HG02973 (cell line): ENCODE measurements around the gene PRKD3.

Experiments
- ATAC-seq: cut with Tn5 transposase; IDR thresholded peaks from one replicate; pipeline ENCODE4 v1.9.1; 2021; ENCODE audit warnings: moderate library complexity; ENCODE audit not compliant: unreplicated experiment

The PRKD3 gene

GRCh38 chr2:37324786-37325624, at the start of gene PRKD3:
PRKD3 (minus strand) TSS chr2:37324833; CDS start chr2:37316524, 8,309 bp downstream.
- peak; percentile 63 for ATAC-seq

GRCh38 chr2:37372000-37372399, 47.4 kb upstream of the PRKD3 start:
- no peak for ATAC-seq

- no peak for ATAC-seq
Observed at GRCh38 chr2:37370666-37371065, 46.0 kb upstream of the PRKD3 start.

DNA sequence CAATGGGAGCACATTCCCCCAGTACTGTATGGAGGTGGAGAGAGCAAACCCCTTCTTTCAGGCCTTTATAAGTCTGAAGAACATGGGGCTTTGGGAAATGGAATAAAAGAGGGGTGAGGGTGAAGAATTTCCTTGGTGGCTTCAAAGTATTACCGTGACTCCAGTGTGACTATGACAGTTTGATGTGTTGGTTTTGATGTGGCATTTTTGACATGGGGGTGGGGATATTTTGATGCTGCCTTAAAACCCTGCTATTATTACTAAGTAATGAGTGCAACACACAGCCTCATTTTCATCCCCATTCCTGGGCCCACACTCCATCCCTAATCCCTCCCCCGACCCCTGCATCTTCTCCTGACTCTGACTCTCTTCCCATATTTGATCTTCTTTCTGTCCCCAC, 43.4 kb upstream of the PRKD3 start:
- no peak for ATAC-seq

DNA sequence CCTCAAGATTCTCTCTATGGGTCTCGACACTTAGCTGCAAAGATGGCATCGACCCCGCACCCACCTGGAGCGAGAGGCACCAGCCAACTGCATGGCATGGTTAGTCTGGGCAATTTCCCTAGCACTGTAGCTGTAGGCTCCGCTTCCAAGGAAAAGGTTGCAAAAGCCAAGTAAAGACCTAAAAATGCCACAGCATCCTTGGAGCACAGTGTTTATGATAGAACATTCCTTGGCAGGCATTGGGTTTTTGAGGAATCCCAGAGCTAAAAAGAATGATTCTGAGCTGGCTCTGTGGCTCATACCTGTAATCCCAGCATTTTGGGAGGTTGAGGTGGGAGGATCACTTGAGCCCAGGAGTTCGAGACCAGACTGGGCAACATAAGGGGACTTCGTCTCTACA, 42.7 kb upstream of the PRKD3 start:
- ATAC-seq, result no peak

DNA sequence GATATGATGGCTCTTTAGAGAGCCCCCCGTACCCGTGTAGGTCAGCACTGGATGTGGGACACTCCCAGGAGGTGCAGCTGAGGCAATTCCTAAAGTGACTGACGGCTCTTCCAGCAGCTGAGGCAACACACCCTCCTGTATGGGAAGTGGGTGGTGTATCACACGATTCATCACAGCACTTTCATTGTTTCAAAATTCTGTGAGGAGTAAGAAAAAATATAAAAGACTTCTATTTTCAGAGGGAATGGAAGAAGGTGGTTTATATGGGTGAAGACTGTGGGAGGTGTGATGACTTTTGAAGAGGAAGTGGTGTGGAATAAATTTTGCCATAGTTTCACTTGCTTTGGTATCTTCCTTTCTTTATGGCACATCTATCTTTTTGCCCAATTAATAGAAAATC, 42.1 kb upstream of the PRKD3 start:
- no peak for ATAC-seq

DNA sequence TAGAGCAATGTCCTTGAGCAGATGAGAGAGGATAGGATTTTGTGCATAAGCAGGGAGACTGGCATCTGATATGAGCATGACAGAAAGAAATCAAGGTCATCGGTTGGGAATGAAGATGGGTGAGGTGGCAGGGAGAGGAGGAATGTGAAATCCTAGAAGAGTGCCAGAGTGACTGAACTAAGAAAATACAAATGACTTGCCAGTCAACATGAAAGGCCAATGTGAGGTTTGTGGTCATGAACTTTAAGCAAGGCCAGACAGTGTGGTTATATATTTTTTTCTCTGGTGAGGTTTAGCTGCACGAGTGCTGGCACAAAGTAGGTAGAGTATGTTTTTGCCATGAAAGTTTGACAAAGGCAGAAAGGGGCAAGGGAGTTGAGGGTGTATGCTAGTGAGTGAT, 41.0 kb upstream of the PRKD3 start:
- ATAC-seq, result no peak

GRCh38 chr2:37364351-37364750, 39.7 kb upstream of the PRKD3 start:
- ATAC-seq, result no peak

DNA sequence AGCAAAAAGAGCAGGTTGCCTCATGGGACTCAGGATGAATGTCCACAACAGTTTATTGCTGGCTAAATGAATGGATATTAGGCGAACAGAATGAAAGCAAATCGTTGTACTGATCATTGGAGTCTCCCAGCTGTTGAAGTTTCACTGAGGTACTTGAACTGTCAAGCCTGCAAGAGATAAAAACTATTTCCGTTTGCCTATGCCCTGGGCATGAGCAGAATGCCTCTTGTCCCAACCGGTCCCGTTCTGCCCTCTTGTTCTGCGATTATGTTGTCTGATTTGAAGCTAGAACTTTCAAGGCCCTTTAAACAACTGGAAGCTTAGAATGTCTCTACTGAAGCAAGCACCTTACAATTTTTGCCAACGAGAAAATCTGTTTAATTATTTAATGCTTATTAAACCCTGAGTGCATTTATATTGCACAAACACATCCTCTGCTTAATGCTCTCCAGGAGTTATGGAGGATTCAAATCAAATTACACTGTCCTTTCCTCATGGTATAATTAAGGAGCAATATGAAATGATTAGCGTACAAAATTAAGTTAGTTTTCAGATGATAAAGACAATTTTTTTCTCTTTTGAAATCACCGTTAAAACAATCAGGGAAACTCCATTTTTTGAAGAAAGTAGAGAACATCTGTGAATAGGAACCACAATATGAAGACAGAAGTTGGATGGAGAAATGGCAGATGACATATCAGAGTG, 37.5 kb upstream of the PRKD3 start:
- ATAC-seq, result no peak

GRCh38 chr2:37361216-37361815, 36.7 kb upstream of the PRKD3 start:
- no peak for ATAC-seq

DNA sequence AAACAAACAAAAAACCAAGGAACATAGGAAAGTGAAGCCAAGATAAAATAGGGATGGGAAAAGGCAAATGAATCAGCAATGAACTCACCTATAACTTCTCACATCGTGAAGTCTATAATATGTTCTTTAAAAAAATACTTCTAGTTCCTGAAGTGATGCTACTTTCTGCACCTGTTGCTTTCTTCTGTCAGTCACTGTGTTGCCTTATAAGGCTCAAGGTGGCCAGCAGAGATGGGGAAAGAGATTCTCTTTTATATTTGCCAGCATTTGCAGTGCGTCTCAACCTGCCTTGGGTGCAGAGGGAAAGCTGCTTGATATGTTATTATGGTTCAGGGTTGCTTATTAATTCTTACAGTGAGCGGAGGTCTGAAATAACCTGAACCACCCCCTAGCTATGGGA, 33.8 kb upstream of the PRKD3 start:
- ATAC-seq, result no peak

DNA sequence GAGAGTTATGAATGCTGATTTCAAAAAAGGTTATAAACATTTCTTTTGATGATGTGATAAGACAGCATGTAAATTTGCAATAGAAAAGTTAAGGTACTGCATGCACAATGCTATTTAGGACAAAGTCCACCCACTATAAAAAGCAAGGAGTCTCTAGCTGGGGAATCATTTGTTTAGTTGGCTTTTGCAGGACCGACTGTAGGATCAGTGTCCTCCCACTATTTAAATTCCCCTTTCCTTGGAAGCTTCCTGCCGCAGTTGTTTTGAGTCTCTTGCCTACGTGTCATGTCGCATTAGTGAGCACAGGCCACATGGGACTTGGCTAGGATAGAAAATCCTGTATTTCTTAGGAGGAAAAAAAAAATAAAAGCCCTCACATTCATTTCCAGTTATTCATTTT, 32.9 kb upstream of the PRKD3 start:
- ATAC-seq, result no peak

GRCh38 chr2:37357069-37357468, 32.4 kb upstream of the PRKD3 start:
- no peak for ATAC-seq

- ATAC-seq, result no peak
Observed at GRCh38 chr2:37356299-37356698, 31.7 kb upstream of the PRKD3 start.

DNA sequence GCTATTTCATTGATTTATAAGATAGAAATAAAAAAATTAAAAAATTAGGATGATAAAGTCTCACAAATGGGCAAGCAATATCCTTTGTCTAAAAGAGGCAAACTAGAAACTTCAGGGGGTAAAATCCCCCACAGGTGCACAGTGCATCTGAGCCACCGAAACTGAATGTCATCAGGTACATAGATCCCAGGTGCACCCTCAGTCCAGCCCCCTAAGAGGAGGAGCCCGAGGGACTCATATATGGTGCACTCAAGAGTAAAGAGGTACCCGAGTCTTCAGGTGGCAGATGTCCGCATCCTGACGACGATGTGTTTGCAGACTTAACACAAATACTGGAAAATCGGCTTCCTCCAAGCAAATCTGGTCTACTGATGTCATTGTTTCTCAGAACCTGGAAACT, 31.1 kb upstream of the PRKD3 start:
- ATAC-seq, result no peak

DNA sequence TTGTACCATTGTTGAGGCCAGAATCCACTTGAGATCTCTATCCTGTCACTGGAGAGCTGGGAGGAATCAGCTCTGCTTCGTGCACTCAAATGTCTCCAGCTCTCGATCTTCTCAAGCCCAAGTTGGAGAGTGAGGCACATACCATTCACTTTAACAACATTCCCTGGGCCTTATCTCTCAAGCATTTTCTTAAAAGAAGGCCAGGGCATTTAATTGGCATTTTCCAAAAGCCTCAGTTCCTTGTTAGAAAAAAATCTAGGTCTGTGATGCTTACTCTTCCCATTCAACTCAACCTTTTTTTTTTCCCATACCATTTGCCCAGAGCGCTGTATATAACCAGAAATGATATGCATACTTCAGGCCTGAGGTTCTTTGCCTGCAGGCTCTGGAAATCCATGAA, 29.9 kb upstream of the PRKD3 start:
- no peak for ATAC-seq

- no peak for ATAC-seq
Observed at GRCh38 chr2:37350034-37350433, 25.4 kb upstream of the PRKD3 start.

DNA sequence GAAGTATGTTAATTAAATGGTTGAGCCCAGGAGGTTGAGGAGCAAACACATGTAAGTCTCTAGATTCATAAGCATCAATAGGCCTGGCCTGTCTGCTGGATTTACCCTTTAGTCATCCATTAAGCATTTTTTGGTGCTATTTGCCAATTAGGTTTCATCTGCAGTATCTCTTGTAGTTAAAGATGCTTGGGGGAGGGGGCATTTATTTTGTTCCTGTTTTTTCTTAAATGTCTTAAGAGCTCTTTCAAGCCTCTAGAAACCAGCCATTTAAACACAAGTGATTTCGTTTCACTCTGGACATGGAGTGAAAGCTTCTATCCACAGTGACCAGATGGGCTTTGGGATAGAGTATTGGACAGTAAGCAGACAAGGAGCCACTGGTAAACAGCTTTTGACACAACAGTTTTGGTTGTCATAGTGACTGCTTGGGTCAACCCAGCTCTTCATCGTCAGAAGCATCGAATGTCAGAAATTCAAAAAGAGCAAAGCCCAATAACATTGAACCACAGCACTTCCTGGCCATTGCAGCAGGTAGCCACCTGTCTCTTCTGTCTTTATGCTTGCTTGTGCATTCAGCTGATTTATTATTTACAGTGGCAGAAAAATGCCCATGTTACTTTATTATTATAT, 24.7 kb upstream of the PRKD3 start:
- peak; percentile 49 for ATAC-seq

DNA sequence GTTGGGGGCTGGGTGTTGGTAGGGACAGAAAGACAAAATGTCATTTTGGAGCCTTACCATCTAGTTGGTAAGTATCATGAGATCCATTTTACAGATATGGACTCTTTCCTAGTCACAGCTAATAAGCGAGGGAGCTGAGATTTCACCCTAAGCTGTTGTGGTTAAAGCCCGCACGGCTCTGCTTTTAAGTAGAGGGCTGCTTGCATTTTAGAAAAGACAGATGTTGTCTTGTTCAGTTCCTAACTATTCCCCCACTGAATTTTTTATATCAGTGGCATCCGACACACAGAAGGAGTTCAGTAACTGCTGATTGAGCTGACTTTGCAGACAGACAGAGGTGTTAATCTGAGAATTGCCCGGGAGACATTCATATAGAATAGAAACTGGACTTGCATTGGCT, 23.5 kb upstream of the PRKD3 start:
- ATAC-seq, result no peak

- ATAC-seq, result no peak
Observed at GRCh38 chr2:37344453-37345361, 20.1 kb upstream of the PRKD3 start, which contains the start of gene QPCT. QPCT (plus strand) TSS chr2:37344630; CDS start chr2:37344732, 102 bp downstream.
